Transverse colon (tissue), 4 donors: ENCODE measurements around the gene KRT13. TPM values are rescaled to one million over a fixed set of nuclear protein-coding genes. Genes with fewer than 3 reads are reported as not detected.

Source experiments
- DNase-seq: peaks from one replicate; pipeline ENCODE4 v3.0.0-alpha.2; 2019
- H3K27ac ChIP-seq, 4 donors: fragments of 200-600 bp; sonication (generic); 2 replicates each; pipeline ENCODE4 v1.5.1; 2016 to 2018; ENCODE audit warnings: inconsistent platforms in 4 of 4
- H3K27me3 ChIP-seq: fragments of 200-600 bp; sonication (generic); 2 replicates; pipeline ENCODE4 v1.5.1; 2017; ENCODE audit warnings: inconsistent platforms
- H3K36me3 ChIP-seq, 4 donors: fragments of 200-600 bp; sonication (generic); 2 replicates each; pipeline ENCODE4 v1.5.1; 2017 to 2019; ENCODE audit warnings: inconsistent platforms in 4 of 4
- H3K4me1 ChIP-seq, 4 donors: fragments of 200-600 bp; sonication (generic); 2 replicates each; pipeline ENCODE4 v1.5.1; 2017 to 2020; ENCODE audit warnings: inconsistent platforms in 4 of 4
- H3K4me3 ChIP-seq, 4 donors: fragments of 200-600 bp; sonication (generic); 1 replicate in 1 of 4; 2 replicates in 3 of 4; pipeline versions ENCODE4 v1.5.1 to v1.6.1; 2017 to 2019; ENCODE audit warnings: inconsistent platforms in 4 of 4
- H3K9me3 ChIP-seq, 2 donors: fragments of 200-600 bp; sonication (generic); 2 replicates each; pipeline ENCODE4 v1.5.1; 2017 to 2019; ENCODE audit warnings: inconsistent platforms in 2 of 2
- CTCF ChIP-seq, 5 experiments: fragments of 200-600 bp in 3 of 5; fragments of 450-650 bp in 2 of 5; sonication (generic) in 3 of 5; IDR thresholded peaks; 1 replicate in 2 of 5; 2 replicates in 3 of 5; pipeline ENCODE4 v1.5.1; 2016 to 2017; ENCODE audit warnings: antibody characterized with exemption in 5 of 5, inconsistent platforms in 3 of 5, mild to moderate bottlenecking in 2 of 5, moderate library complexity in 1 of 5
- EP300 ChIP-seq: sonication (generic); formaldehyde crosslinking; IDR thresholded peaks from one replicate; pipeline ENCODE4 v1.6.1; 2017; ENCODE audit warnings: antibody characterized with exemption, low read depth
- POLR2A ChIP-seq: fragments of 450-650 bp; IDR thresholded peaks from one replicate; pipeline ENCODE4 v1.6.1; 2016; ENCODE audit warnings: antibody characterized with exemption, mild to moderate bottlenecking, moderate library complexity
- POLR2AphosphoS5 ChIP-seq, 3 donors: sonication (generic); formaldehyde crosslinking; IDR thresholded peaks; one replicate each; pipeline ENCODE4 v1.6.1; 2016; ENCODE audit warnings: antibody characterized with exemption in 3 of 3
- WGBS, 2 donors: methylation state at CpG; one replicate each; pipeline ENCODE4 v1.1.5; 2018; ENCODE audit warnings: low coverage in 1 of 2; 5-methylcytosine and 5-hydroxymethylcytosine counted together
- in situ Hi-C, 4 donors: fragments of 200-750 bp; cut with MboI; loops; one replicate each; pipeline versions ENCODE4 v1.15.0 to v1.15.1; 2017; ENCODE audit warnings: low sequenced_read_pairs in 3 of 4, low pct_ligation_motif_present in 1 of 4, low pct_unique_long_range_greater_than_20kb in 1 of 4
- intact Hi-C: fragments of 100-400 bp; cut with DNase I; formaldehyde crosslinking; loops from one replicate; pipeline ENCODE4 v1.15.1; 2023; ENCODE audit warnings: low total_unique reads
- total RNA-seq, 4 donors: library from RNA; depleted of rRNA; stranded (reverse); fragments of >200 nt; gene quantifications; one replicate each; pipeline ENCODE4 v1.1.0, GENCODE V29; 2016

KRT13 gene
- total RNA-seq, 4 donors from 2014 or later: 0.27 TPM; not detected in 3

GRCh38 chr17:41500131-41500911, 5.1 kb downstream of the KRT13 start:
- Histone ChIP-seq H3K27me3 (no peaks in the 10 kb centered on the region), H3K27ac (no peak overlapping the region), H3K4me3 (no peak overlapping the region), H3K36me3 (no peaks in the 10 kb centered on the region), H3K9me3 (no peaks in the 10 kb centered on the region), H3K4me1 (no peaks in the 10 kb centered on the region)
- WGBS, 2 donors: 51 to 75% methylated on average over 5 to 15 of the region's 15 CpGs
- intact Hi-C loops (no loop called here), in situ Hi-C loops (no loop called here)
- TF ChIP-seq EP300 (no peak), CTCF (IDR thresholded peaks at IDR 0.05) (no peak), POLR2AphosphoS5 (IDR thresholded peaks at IDR 0.05) (no peak), POLR2A (no peak)
- no peak for DNase-seq

GRCh38 chr17:41499714-41500113, 5.7 kb downstream of the KRT13 start:
- no peaks in the 10 kb centered on the region for H3K9me3 ChIP-seq
- no peak for TF ChIP-seq POLR2AphosphoS5 (IDR thresholded peaks at IDR 0.05)
- TF ChIP-seq CTCF (IDR thresholded peaks at IDR 0.05): no peak
- no peak for TF ChIP-seq EP300
- no peak for TF ChIP-seq POLR2A
- no peak overlapping the region for H3K4me3 ChIP-seq
- no peaks in the 10 kb centered on the region for H3K4me1 ChIP-seq
- intact Hi-C loops (no loop called here), in situ Hi-C loops (no loop called here)
- no peaks in the 10 kb centered on the region for H3K36me3 ChIP-seq
- no peak overlapping the region for H3K27ac ChIP-seq
- WGBS, 2 donors: 82% methylated on average over 5 of the region's 5 CpGs; no CpG with 5 or more reads in 1 of the 2 donors
- no peak for DNase-seq
- no peaks in the 10 kb centered on the region for H3K27me3 ChIP-seq

- H3K27me3 ChIP-seq: no peaks in the 10 kb centered on the region
- DNase-seq: no peak
- H3K4me3 ChIP-seq: no peak overlapping the region
- no peak overlapping the region for H3K27ac ChIP-seq
- TF ChIP-seq CTCF (IDR thresholded peaks at IDR 0.05) (no peak), POLR2A (no peak), EP300 (no peak), POLR2AphosphoS5 (IDR thresholded peaks at IDR 0.05) (no peak)
- H3K9me3 ChIP-seq: no peaks in the 10 kb centered on the region
- no peaks in the 10 kb centered on the region for H3K36me3 ChIP-seq
- 53 to 54% methylated on average over 6 of the region's 6 CpGs for WGBS, 2 donors
- intact Hi-C loops: no loop called here
- H3K4me1 ChIP-seq: no peaks in the 10 kb centered on the region
- in situ Hi-C loops: no loop called here
Measured at GRCh38 chr17:41498276-41498675, 7.1 kb downstream of the KRT13 start.

- intact Hi-C loops (no loop called here), in situ Hi-C loops (no loop called here)
- DNase-seq: peak; percentile 84
- H3K4me3 ChIP-seq: no peak overlapping the region
- H3K4me1 ChIP-seq: peaks cover 0 to 8% (median 3%) of the 10 kb centered on the region in 4 donors
- no peaks in the 10 kb centered on the region for H3K9me3 ChIP-seq
- TF ChIP-seq EP300: no peak
- TF ChIP-seq CTCF (IDR thresholded peaks at IDR 0.05): peak; percentile 40 to 93 (median 71)
- TF ChIP-seq POLR2AphosphoS5 (IDR thresholded peaks at IDR 0.05): peak; percentile 19 to 55 (median 27)
- TF ChIP-seq POLR2A: peak; percentile 69
- 63 to 94% methylated on average over 3 to 12 of the region's 12 CpGs for WGBS, 2 donors
- H3K27me3 ChIP-seq: no peaks in the 10 kb centered on the region
- no peaks in the 10 kb centered on the region for H3K36me3 ChIP-seq
- peak overlapping the region in 3 of 4 donors; percentile 44 to 49 (median 49) for H3K27ac ChIP-seq
Measured at GRCh38 chr17:41496803-41497484, 8.5 kb downstream of the KRT13 start.
